ENCODE measurements around the gene POPDC3. TPM values are rescaled to one million over a fixed set of nuclear protein-coding genes. Genes with fewer than 3 reads are reported as not detected.

The POPDC3 gene
- total RNA-seq, 1 experiment from 2014 or later, result 24.2 TPM

GRCh38 chr6:105212587-105212986, 32.8 kb upstream of the POPDC3 start:
- Histone ChIP-seq H3K4me3 (no peak overlapping the region), H3K27ac (no peak overlapping the region), H3K4me2 (no peak overlapping the region), H3F3A (ENCODE audit: insufficient read depth, low read depth) (peaks cover 16% of the 10 kb centered on the region), H3K4me1 (replicated peaks; ENCODE audit: insufficient read depth) (peaks cover 38% of the 10 kb centered on the region), H3K36me3 (ENCODE audit: low read depth) (no peaks in the 10 kb centered on the region), H3K9me3 (ENCODE audit: insufficient read depth, low read depth) (peaks cover 5% of the 10 kb centered on the region), H3K9me2 (ENCODE audit: insufficient read depth) (no peaks in the 10 kb centered on the region), H3K27me3 (ENCODE audit: insufficient read depth, low read depth) (no peaks in the 10 kb centered on the region), H4K20me1 (ENCODE audit: insufficient read depth) (no peaks in the 10 kb centered on the region), H3K79me2 (ENCODE audit: low read depth) (no peaks in the 10 kb centered on the region), H2AFZ (no peak overlapping the region)
- DNase-seq, result no peak
- intact Hi-C loops (cut with micrococcal nuclease; ENCODE audit: unreplicated experiment), result no loop called here
- ChIA-PET CTCF (no interaction called here), POLR2A (ENCODE audit: unreplicated experiment) (no interaction called here)
- TF ChIP-seq EZH2 (IDR thresholded peaks at IDR 0.05; ENCODE audit: low read depth), result no peak
- TF ChIP-seq CTCF (conservative IDR thresholded peaks at IDR 0.05), result no peak
- BruUV-seq (replicated peaks), result no TSS peak

- Histone ChIP-seq H3K27me3 (ENCODE audit: insufficient read depth, low read depth) (no peaks in the 10 kb centered on the region), H3K27ac (peak overlapping the region; percentile 96), H3F3A (ENCODE audit: insufficient read depth, low read depth) (peaks cover 16% of the 10 kb centered on the region), H3K4me3 (no peak overlapping the region), H3K36me3 (ENCODE audit: low read depth) (no peaks in the 10 kb centered on the region), H2AFZ (no peak overlapping the region; the same call in 1 of the 2 replicates), H4K20me1 (ENCODE audit: insufficient read depth) (no peaks in the 10 kb centered on the region), H3K79me2 (ENCODE audit: low read depth) (no peaks in the 10 kb centered on the region), H3K4me2 (no peak overlapping the region), H3K9me3 (ENCODE audit: insufficient read depth, low read depth) (peaks cover 5% of the 10 kb centered on the region), H3K4me1 (replicated peaks; ENCODE audit: insufficient read depth) (peaks cover 40% of the 10 kb centered on the region), H3K9me2 (ENCODE audit: insufficient read depth) (no peaks in the 10 kb centered on the region)
- no peak for DNase-seq
- intact Hi-C loops (cut with micrococcal nuclease; ENCODE audit: unreplicated experiment), result no loop called here
- TF ChIP-seq EZH2 (IDR thresholded peaks at IDR 0.05; ENCODE audit: low read depth), result no peak
- no peak for TF ChIP-seq CTCF (conservative IDR thresholded peaks at IDR 0.05)
- no TSS peak for BruUV-seq (replicated peaks)
- ChIA-PET POLR2A (ENCODE audit: unreplicated experiment) (interaction anchor here (0.7 kb wide), 1 partner anchor 15 kb away, joined by 4 read pairs; no protein-coding TSS in a partner anchor), CTCF (no interaction called here)
Observed at GRCh38 chr6:105211831-105212230, 32.0 kb upstream of the POPDC3 start.

- Histone ChIP-seq H3K79me2 (ENCODE audit: low read depth) (no peaks in the 10 kb centered on the region), H3K4me3 (no peak overlapping the region), H3K9me2 (ENCODE audit: insufficient read depth) (no peaks in the 10 kb centered on the region), H2AFZ (no peak overlapping the region), H4K20me1 (ENCODE audit: insufficient read depth) (no peaks in the 10 kb centered on the region), H3K36me3 (ENCODE audit: low read depth) (no peaks in the 10 kb centered on the region), H3F3A (ENCODE audit: insufficient read depth, low read depth) (peaks cover 16% of the 10 kb centered on the region), H3K9me3 (ENCODE audit: insufficient read depth, low read depth) (peaks cover 9% of the 10 kb centered on the region), H3K4me2 (peak overlapping the region; percentile 60), H3K27ac (peak overlapping the region; percentile 96), H3K27me3 (ENCODE audit: insufficient read depth, low read depth) (no peaks in the 10 kb centered on the region), H3K4me1 (replicated peaks; ENCODE audit: insufficient read depth) (peaks cover 40% of the 10 kb centered on the region)
- TF ChIP-seq CTCF (conservative IDR thresholded peaks at IDR 0.05) (no peak), EZH2 (IDR thresholded peaks at IDR 0.05; ENCODE audit: low read depth) (no peak)
- intact Hi-C loops (cut with micrococcal nuclease; ENCODE audit: unreplicated experiment), result no loop called here
- ChIA-PET CTCF (interaction anchor here (0.6 kb wide), 1 partner anchor 1165 kb away, joined by 10 read pairs; no protein-coding TSS in a partner anchor), POLR2A (ENCODE audit: unreplicated experiment) (interaction anchor here (0.6 to 0.7 kb wide), 2 partner anchors 16 to 1588 kb away, joined by 4 read pairs; no protein-coding TSS in a partner anchor)
- no peak for DNase-seq
- BruUV-seq (replicated peaks), result no TSS peak
Observed at GRCh38 chr6:105210932-105211531, 31.2 kb upstream of the POPDC3 start.

All from PC-9 (cell line).